Thymus (tissue), 11 donors: Measurements from ENCODE around the gene ANGPTL2. TPM values are rescaled to one million over a fixed set of nuclear protein-coding genes. Genes with fewer than 3 reads are reported as not detected.

Experiments used
- DNase-seq, 9 donors: peaks; one replicate each; pipeline ENCODE4 v3.0.0-alpha.2; 2013; ENCODE audit warnings: low spot score in 9 of 9, low read depth in 6 of 9, missing footprints in 1 of 9
- H3K27ac ChIP-seq, 2 donors: one replicate each; pipeline ENCODE4 v1.5.1; 2013; ENCODE audit warnings: control low read depth in 1 of 2, low read depth in 1 of 2, low read length in 1 of 2, mild to moderate bottlenecking in 1 of 2, moderate library complexity in 1 of 2
- H3K27me3 ChIP-seq, 2 donors: one replicate each; pipeline ENCODE4 v1.5.1; 2013; ENCODE audit warnings: low read length in 1 of 2; ENCODE audit not compliant: control insufficient read depth in 2 of 2, insufficient read depth in 1 of 2
- H3K36me3 ChIP-seq, 2 donors: one replicate each; pipeline ENCODE4 v1.5.1; 2013; ENCODE audit warnings: low read length in 1 of 2, mild to moderate bottlenecking in 1 of 2, moderate library complexity in 1 of 2; ENCODE audit not compliant: control insufficient read depth in 2 of 2, insufficient read depth in 2 of 2
- H3K4me1 ChIP-seq, 2 donors: one replicate each; pipeline ENCODE4 v1.5.1; 2013; ENCODE audit warnings: low read length in 2 of 2; ENCODE audit not compliant: control insufficient read depth in 2 of 2, insufficient read depth in 2 of 2
- H3K4me3 ChIP-seq, 2 donors: one replicate each; pipeline ENCODE4 v1.5.1; 2013; ENCODE audit warnings: low read length in 2 of 2, control low read depth in 1 of 2, mild to moderate bottlenecking in 1 of 2
- H3K9me3 ChIP-seq, 2 donors: one replicate each; pipeline ENCODE4 v1.5.1; 2013; ENCODE audit warnings: low read length in 1 of 2, mild to moderate bottlenecking in 1 of 2; ENCODE audit not compliant: control insufficient read depth in 2 of 2, insufficient read depth in 1 of 2
- WGBS: extraction: QIAGEN DNeasy Blood & Tissue Kit; methylation state at CpG from one replicate; pipeline ENCODE4 v1.1.7; 2013; 5-methylcytosine and 5-hydroxymethylcytosine counted together
- polyA plus RNA-seq: library from polyadenylated mRNA; stranded (reverse); fragments of 200-250 nt; gene quantifications from one replicate; pipeline ENCODE4 v1.2.3, GENCODE V29; 2013
- total RNA-seq: library from RNA; stranded (reverse); fragments of 120-200 nt; gene quantifications from one replicate; pipeline ENCODE4 v1.2.4, GENCODE V29; 2013
- donor health status: healthy.

ANGPTL2 gene
- total and polyA plus RNA-seq, 2 donors, result 3.1 to 3.2 TPM

- Histone ChIP-seq H3K27me3 (no peaks in the 10 kb centered on the region), H3K27ac (no peak overlapping the region), H3K4me3 (no peak overlapping the region), H3K9me3 (no peaks in the 10 kb centered on the region), H3K36me3 (no peaks in the 10 kb centered on the region), H3K4me1 (peaks cover 0 to 21% of the 10 kb centered on the region in 2 donors)
- no peak for DNase-seq
- 89% methylated on average over 5 of the region's 5 CpGs for WGBS
Observed at GRCh38 chr9:127159325-127159801, 36.9 kb upstream of the ANGPTL2 start.

- H3K4me1 ChIP-seq, result peaks cover 0 to 25% of the 10 kb centered on the region in 2 donors
- 98% methylated on average over 4 of the region's 4 CpGs for WGBS
- no peak for DNase-seq
Observed at GRCh38 chr9:127158786-127159324, 36.4 kb upstream of the ANGPTL2 start.

GRCh38 chr9:127155314-127155960 lies 33.0 kb upstream of the ANGPTL2 start:
- H3K27ac ChIP-seq, result peak overlapping the region; percentile 46 to 52
- DNase-seq, result no peak
- H3K36me3 ChIP-seq, result no peaks in the 10 kb centered on the region
- peaks cover 0 to 9% of the 10 kb centered on the region in 2 donors for H3K4me1 ChIP-seq
- 94% methylated on average over 5 of the region's 5 CpGs for WGBS
- no peaks in the 10 kb centered on the region for H3K9me3 ChIP-seq
- H3K27me3 ChIP-seq, result no peaks in the 10 kb centered on the region
- H3K4me3 ChIP-seq, result no peak overlapping the region

More at GRCh38 chr9:127158786-127159324, 36.4 kb upstream of the ANGPTL2 start:
- no peak overlapping the region for H3K27ac ChIP-seq
- no peak overlapping the region for H3K4me3 ChIP-seq
- no peaks in the 10 kb centered on the region for H3K36me3 ChIP-seq
- H3K27me3 ChIP-seq, result no peaks in the 10 kb centered on the region
- H3K9me3 ChIP-seq, result no peaks in the 10 kb centered on the region

GRCh38 chr9:127154390-127155191 lies 32.2 kb upstream of the ANGPTL2 start:
- peak in 1 of 9 donors; percentile 19 for DNase-seq
- H3K4me3 ChIP-seq, result no peak overlapping the region

GRCh38 chr9:127154003-127154389 lies 31.6 kb upstream of the ANGPTL2 start:
- Histone ChIP-seq H3K4me1 (peaks cover 0 to 9% of the 10 kb centered on the region in 2 donors), H3K36me3 (no peaks in the 10 kb centered on the region), H3K27ac (peak overlapping the region in 1 of 2 donors; percentile 59), H3K9me3 (no peaks in the 10 kb centered on the region), H3K4me3 (no peak overlapping the region), H3K27me3 (no peaks in the 10 kb centered on the region)
- no peak for DNase-seq
- WGBS, result 87% methylated on average over 5 of the region's 5 CpGs

More at GRCh38 chr9:127154390-127155191, 32.2 kb upstream of the ANGPTL2 start:
- no peaks in the 10 kb centered on the region for H3K27me3 ChIP-seq
- H3K36me3 ChIP-seq, result no peaks in the 10 kb centered on the region
- H3K9me3 ChIP-seq, result no peaks in the 10 kb centered on the region
- H3K4me1 ChIP-seq, result peaks cover 0 to 9% of the 10 kb centered on the region in 2 donors
- H3K27ac ChIP-seq, result peak overlapping the region; percentile 48 to 59
- WGBS, result 80% methylated on average over 13 of the region's 13 CpGs

- Histone ChIP-seq H3K36me3 (no peaks in the 10 kb centered on the region), H3K4me3 (no peak overlapping the region), H3K27ac (no peak overlapping the region), H3K4me1 (peaks cover 0 to 9% of the 10 kb centered on the region in 2 donors), H3K27me3 (no peaks in the 10 kb centered on the region), H3K9me3 (no peaks in the 10 kb centered on the region)
- 96% methylated on average over 4 of the region's 4 CpGs for WGBS
- DNase-seq, result no peak
Observed at GRCh38 chr9:127153501-127153900, 31.1 kb upstream of the ANGPTL2 start.

GRCh38 chr9:127149463-127150390 lies 27.3 kb upstream of the ANGPTL2 start:
- DNase-seq, result no peak
- peaks cover 0 to 6% of the 10 kb centered on the region in 2 donors for H3K4me1 ChIP-seq
- H3K36me3 ChIP-seq, result no peaks in the 10 kb centered on the region
- no peak overlapping the region for H3K4me3 ChIP-seq
- H3K27ac ChIP-seq, result no peak overlapping the region
- H3K9me3 ChIP-seq, result no peaks in the 10 kb centered on the region
- 90% methylated on average over 6 of the region's 6 CpGs for WGBS
- H3K27me3 ChIP-seq, result no peaks in the 10 kb centered on the region

- no peaks in the 10 kb centered on the region for H3K36me3 ChIP-seq
- WGBS, result 96% methylated on average over 7 of the region's 7 CpGs
- DNase-seq, result no peak
- no peaks in the 10 kb centered on the region for H3K27me3 ChIP-seq
- H3K4me1 ChIP-seq, result peaks cover 0 to 4% of the 10 kb centered on the region in 2 donors
- H3K4me3 ChIP-seq, result no peak overlapping the region
- no peak overlapping the region for H3K27ac ChIP-seq
- no peaks in the 10 kb centered on the region for H3K9me3 ChIP-seq
Observed at GRCh38 chr9:127149010-127149409, 26.6 kb upstream of the ANGPTL2 start.
